ENCODE measurements around the gene RAMP1. TPM values are rescaled to one million over a fixed set of nuclear protein-coding genes. Genes with fewer than 3 reads are reported as not detected.

RAMP1 gene
- total and polyA plus RNA-seq, 9 of the 15 experiments (the other 6 are each of a cell fraction or from before 2014, with no cell fraction given) = 0.72 to 0.77 TPM; not detected in 7

DNA sequence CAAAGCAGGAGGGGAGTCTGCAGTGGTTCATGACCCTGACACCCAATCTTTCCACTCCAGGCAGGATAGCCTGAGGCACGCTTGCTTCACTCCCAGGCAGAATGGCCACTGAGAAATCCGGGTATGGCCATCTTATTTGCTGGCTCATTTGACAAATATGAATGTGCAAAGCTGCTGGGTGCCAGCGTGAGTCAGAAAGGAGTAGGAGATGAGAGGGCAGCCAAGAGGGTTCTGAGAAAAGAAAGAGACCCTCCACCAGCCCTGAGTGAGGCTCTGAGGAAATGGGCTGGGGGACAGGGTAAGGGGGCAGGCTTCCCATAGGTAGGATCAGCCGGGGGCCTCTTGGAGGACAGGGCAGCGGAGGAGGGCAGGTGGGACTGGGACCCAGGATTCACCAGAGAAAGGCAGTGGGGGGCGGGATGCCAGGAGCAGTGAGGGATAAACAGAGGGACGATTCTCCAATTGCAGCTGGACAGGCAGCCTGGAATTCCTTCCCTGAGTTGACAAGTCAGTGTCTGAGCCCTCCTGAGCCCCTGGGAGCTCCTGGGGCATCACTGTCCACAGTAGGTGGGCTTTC lies 15.2 kb downstream of the RAMP1 start (continued):
- TF ChIP-seq, protein P1, sequence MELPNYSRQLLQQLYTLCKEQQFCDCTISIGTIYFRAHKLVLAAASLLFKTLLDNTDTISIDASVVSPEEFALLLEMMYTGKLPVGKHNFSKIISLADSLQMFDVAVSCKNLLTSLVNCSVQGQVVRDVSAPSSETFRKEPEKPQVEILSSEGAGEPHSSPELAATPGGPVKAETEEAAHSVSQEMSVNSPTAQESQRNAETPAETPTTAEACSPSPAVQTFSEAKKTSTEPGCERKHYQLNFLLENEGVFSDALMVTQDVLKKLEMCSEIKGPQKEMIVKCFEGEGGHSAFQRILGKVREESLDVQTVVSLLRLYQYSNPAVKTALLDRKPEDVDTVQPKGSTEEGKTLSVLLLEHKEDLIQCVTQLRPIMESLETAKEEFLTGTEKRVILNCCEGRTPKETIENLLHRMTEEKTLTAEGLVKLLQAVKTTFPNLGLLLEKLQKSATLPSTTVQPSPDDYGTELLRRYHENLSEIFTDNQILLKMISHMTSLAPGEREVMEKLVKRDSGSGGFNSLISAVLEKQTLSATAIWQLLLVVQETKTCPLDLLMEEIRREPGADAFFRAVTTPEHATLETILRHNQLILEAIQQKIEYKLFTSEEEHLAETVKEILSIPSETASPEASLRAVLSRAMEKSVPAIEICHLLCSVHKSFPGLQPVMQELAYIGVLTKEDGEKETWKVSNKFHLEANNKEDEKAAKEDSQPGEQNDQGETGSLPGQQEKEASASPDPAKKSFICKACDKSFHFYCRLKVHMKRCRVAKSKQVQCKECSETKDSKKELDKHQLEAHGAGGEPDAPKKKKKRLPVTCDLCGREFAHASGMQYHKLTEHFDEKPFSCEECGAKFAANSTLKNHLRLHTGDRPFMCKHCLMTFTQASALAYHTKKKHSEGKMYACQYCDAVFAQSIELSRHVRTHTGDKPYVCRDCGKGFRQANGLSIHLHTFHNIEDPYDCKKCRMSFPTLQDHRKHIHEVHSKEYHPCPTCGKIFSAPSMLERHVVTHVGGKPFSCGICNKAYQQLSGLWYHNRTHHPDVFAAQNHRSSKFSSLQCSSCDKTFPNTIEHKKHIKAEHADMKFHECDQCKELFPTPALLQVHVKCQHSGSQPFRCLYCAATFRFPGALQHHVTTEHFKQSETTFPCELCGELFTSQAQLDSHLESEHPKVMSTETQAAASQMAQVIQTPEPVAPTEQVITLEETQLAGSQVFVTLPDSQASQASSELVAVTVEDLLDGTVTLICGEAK (IDR thresholded peaks at IDR 0.05) = no peak
- TF ChIP-seq, protein P1 (CRISPR knock-in tag; IDR thresholded peaks at IDR 0.05) = no peak
- no peak for TF ChIP-seq ZNF263 (CRISPR knock-in tag; IDR thresholded peaks at IDR 0.05; ENCODE audit: borderline replicate concordance)
- no peak for TF ChIP-seq FOXJ3 (CRISPR knock-in tag; IDR thresholded peaks at IDR 0.05)
